Activated CD8-positive, alpha-beta memory T cell treated with anti-CD3 and anti-CD28 coated beads, Interleukin-2, amount 10 ng/mL, durations not matched to agents 7 days and 5 days (primary cell): ENCODE data around the gene PCCA. TPM values are rescaled to one million over a fixed set of nuclear protein-coding genes. Genes with fewer than 3 reads are reported as not detected.

Experiments
- ATAC-seq: fragments of 150-1000 bp; cut with Tn5 transposase; one replicate; pipeline ENCODE4 v1.10.0; 2021; ENCODE audit warnings: moderate library complexity
- CTCF ChIA-PET: fragments of 350-600 bp; sonication (Branson Sonifier 250); formaldehyde crosslinking; loops from one replicate; lab custom pipeline; 2021; ENCODE audit warnings: antibody characterized with exemption; lab: Charles Lee
- DNase-seq: peaks from one replicate; pipeline ENCODE4 v3.0.0-alpha.2; 2020
- H3K27ac Mint-ChIP-seq: one replicate; pipeline ENCODE4 v1.8.0; 2021; ENCODE audit warnings: mild to moderate bottlenecking, mixed read lengths
- H3K27me3 Mint-ChIP-seq: one replicate; pipeline ENCODE4 v1.8.0; 2021; ENCODE audit warnings: mixed read lengths
- H3K36me3 Mint-ChIP-seq: one replicate; pipeline ENCODE4 v1.8.0; 2021; ENCODE audit warnings: mild to moderate bottlenecking, mixed read lengths
- H3K4me1 Mint-ChIP-seq: one replicate; pipeline ENCODE4 v1.8.0; 2021; ENCODE audit warnings: mixed read lengths
- H3K4me3 Mint-ChIP-seq: one replicate; pipeline ENCODE4 v1.8.0; 2021; ENCODE audit warnings: mild to moderate bottlenecking, moderate library complexity, mixed read lengths
- H3K9me3 Mint-ChIP-seq: one replicate; pipeline ENCODE4 v1.8.0; 2022; ENCODE audit warnings: low read depth, mixed read lengths
- total RNA-seq, 2 experiments: library from RNA; stranded (reverse); gene quantifications; one replicate each; pipeline ENCODE4 v1.2.3, GENCODE V29; 2021

Gene PCCA
- total RNA-seq, 2 experiments from 2014 or later: 14.1 to 17.9 TPM

GRCh38 chr13:100460266-100460665, 371.4 kb downstream of the PCCA start:
- no peak overlapping the region for H3K27ac Mint-ChIP-seq
- peaks cover 7% of the 10 kb centered on the region for H3K36me3 Mint-ChIP-seq
- CTCF ChIA-PET: interaction anchor here (2.4 kb wide), 1 partner anchor 54 kb away, joined by 6 read pairs; no protein-coding TSS in a partner anchor
- H3K4me3 Mint-ChIP-seq: no peak overlapping the region
- H3K4me1 Mint-ChIP-seq: peaks cover 4% of the 10 kb centered on the region
- DNase-seq (no peak), ATAC-seq (no peak)
- no peaks in the 10 kb centered on the region for H3K27me3 Mint-ChIP-seq
- no peaks in the 10 kb centered on the region for H3K9me3 Mint-ChIP-seq

GRCh38 chr13:100460791-100461190, 371.9 kb downstream of the PCCA start:
- H3K36me3 Mint-ChIP-seq: peaks cover 6% of the 10 kb centered on the region
- no peak overlapping the region for H3K4me3 Mint-ChIP-seq
- no peak for DNase-seq
- no peak overlapping the region for H3K27ac Mint-ChIP-seq
- H3K9me3 Mint-ChIP-seq: no peaks in the 10 kb centered on the region
- ATAC-seq: no peak
- CTCF ChIA-PET: interaction anchor here (2.4 kb wide), 1 partner anchor 54 kb away, joined by 6 read pairs; no protein-coding TSS in a partner anchor
- H3K27me3 Mint-ChIP-seq: no peaks in the 10 kb centered on the region
- H3K4me1 Mint-ChIP-seq: peaks cover 2% of the 10 kb centered on the region

GRCh38 chr13:100461309-100462030, 372.6 kb downstream of the PCCA start:
- ATAC-seq: no peak
- CTCF ChIA-PET: interaction anchor here (2.4 kb wide), 1 partner anchor 53 kb away, joined by 6 read pairs; no protein-coding TSS in a partner anchor
- H3K27ac Mint-ChIP-seq: no peak overlapping the region
- H3K4me3 Mint-ChIP-seq: no peak overlapping the region
- H3K27me3 Mint-ChIP-seq: no peaks in the 10 kb centered on the region
- peaks cover 2% of the 10 kb centered on the region for H3K4me1 Mint-ChIP-seq
- DNase-seq: no peak
- peaks cover 4% of the 10 kb centered on the region for H3K36me3 Mint-ChIP-seq
- H3K9me3 Mint-ChIP-seq: no peaks in the 10 kb centered on the region

GRCh38 chr13:100464006-100464405, 375.1 kb downstream of the PCCA start:
- no peak overlapping the region for H3K27ac Mint-ChIP-seq

GRCh38 chr13:100465558-100465957, 376.7 kb downstream of the PCCA start:
- H3K36me3 Mint-ChIP-seq: peaks cover 10% of the 10 kb centered on the region
- CTCF ChIA-PET: no interaction called here
- no peaks in the 10 kb centered on the region for H3K9me3 Mint-ChIP-seq
- H3K27ac Mint-ChIP-seq: no peak overlapping the region
- no peaks in the 10 kb centered on the region for H3K27me3 Mint-ChIP-seq
- H3K4me1 Mint-ChIP-seq: peaks cover 10% of the 10 kb centered on the region
- DNase-seq: no peak
- no peak for ATAC-seq
- H3K4me3 Mint-ChIP-seq: no peak overlapping the region

More at GRCh38 chr13:100464006-100464405, 375.1 kb downstream of the PCCA start:
- H3K4me1 Mint-ChIP-seq: peaks cover 2% of the 10 kb centered on the region
- CTCF ChIA-PET: no interaction called here
- DNase-seq (no peak), ATAC-seq (no peak)
- peaks cover 7% of the 10 kb centered on the region for H3K36me3 Mint-ChIP-seq
- no peaks in the 10 kb centered on the region for H3K9me3 Mint-ChIP-seq
- no peaks in the 10 kb centered on the region for H3K27me3 Mint-ChIP-seq
- H3K4me3 Mint-ChIP-seq: no peak overlapping the region

- DNase-seq (no peak), ATAC-seq (peak; percentile 64)
- CTCF ChIA-PET: interaction anchor here (1.3 kb wide), 1 partner anchor 44 kb away, joined by 3 read pairs; no protein-coding TSS in a partner anchor
- H3K9me3 Mint-ChIP-seq: no peaks in the 10 kb centered on the region
- H3K4me3 Mint-ChIP-seq: no peak overlapping the region
- peaks cover 10% of the 10 kb centered on the region for H3K36me3 Mint-ChIP-seq
- H3K4me1 Mint-ChIP-seq: peaks cover 19% of the 10 kb centered on the region
- no peaks in the 10 kb centered on the region for H3K27me3 Mint-ChIP-seq
- H3K27ac Mint-ChIP-seq: peak overlapping the region; percentile 21
Measured at GRCh38 chr13:100470866-100471505, 382.1 kb downstream of the PCCA start.

GRCh38 chr13:100473087-100473486, 384.2 kb downstream of the PCCA start:
- H3K9me3 Mint-ChIP-seq: no peaks in the 10 kb centered on the region
- peaks cover 5% of the 10 kb centered on the region for H3K36me3 Mint-ChIP-seq
- no peak for DNase-seq
- CTCF ChIA-PET: interaction anchor here (0.6 kb wide), 1 partner anchor 42 kb away, joined by 3 read pairs; no protein-coding TSS in a partner anchor
- no peaks in the 10 kb centered on the region for H3K27me3 Mint-ChIP-seq
- no peak for ATAC-seq
- no peak overlapping the region for H3K27ac Mint-ChIP-seq
- H3K4me3 Mint-ChIP-seq: no peak overlapping the region
- peaks cover 19% of the 10 kb centered on the region for H3K4me1 Mint-ChIP-seq

- H3K4me3 Mint-ChIP-seq: no peak overlapping the region
- H3K36me3 Mint-ChIP-seq: peaks cover 5% of the 10 kb centered on the region
- ATAC-seq (no peak), DNase-seq (no peak)
- peaks cover 19% of the 10 kb centered on the region for H3K4me1 Mint-ChIP-seq
- H3K27ac Mint-ChIP-seq: no peak overlapping the region
- CTCF ChIA-PET: interaction anchor here (0.6 kb wide), 1 partner anchor 41 kb away, joined by 3 read pairs; no protein-coding TSS in a partner anchor
- no peaks in the 10 kb centered on the region for H3K27me3 Mint-ChIP-seq
- H3K9me3 Mint-ChIP-seq: no peaks in the 10 kb centered on the region
Measured at GRCh38 chr13:100473501-100474044, 384.7 kb downstream of the PCCA start.

- H3K4me1 Mint-ChIP-seq: peaks cover under 1% of the 10 kb centered on the region
- no peak overlapping the region for H3K4me3 Mint-ChIP-seq
- no peaks in the 10 kb centered on the region for H3K9me3 Mint-ChIP-seq
- no peak for ATAC-seq
- no peak overlapping the region for H3K27ac Mint-ChIP-seq
- H3K36me3 Mint-ChIP-seq: peaks cover under 1% of the 10 kb centered on the region
- CTCF ChIA-PET: no interaction called here
- DNase-seq: no peak
- H3K27me3 Mint-ChIP-seq: no peaks in the 10 kb centered on the region
Measured at GRCh38 chr13:100476963-100477362, 388.1 kb downstream of the PCCA start.

GRCh38 chr13:100478107-100478809, 389.4 kb downstream of the PCCA start:
- Mint-ChIP-seq H3K4me3 (no peak overlapping the region), H3K9me3 (no peaks in the 10 kb centered on the region), H3K36me3 (peaks cover 4% of the 10 kb centered on the region), H3K27ac (no peak overlapping the region), H3K4me1 (peaks cover 9% of the 10 kb centered on the region), H3K27me3 (no peaks in the 10 kb centered on the region)
- no peak for DNase-seq
- no peak for ATAC-seq
- CTCF ChIA-PET: no interaction called here

- Mint-ChIP-seq H3K4me3 (no peak overlapping the region), H3K9me3 (no peaks in the 10 kb centered on the region), H3K36me3 (peaks cover 5% of the 10 kb centered on the region), H3K27ac (no peak overlapping the region), H3K27me3 (no peaks in the 10 kb centered on the region), H3K4me1 (peaks cover 32% of the 10 kb centered on the region)
- DNase-seq: no peak
- ATAC-seq: no peak
- CTCF ChIA-PET: no interaction called here
Measured at GRCh38 chr13:100480676-100481075, 391.8 kb downstream of the PCCA start.

- CTCF ChIA-PET: no interaction called here
- DNase-seq: no peak
- no peaks in the 10 kb centered on the region for H3K27me3 Mint-ChIP-seq
- no peak for ATAC-seq
- peaks cover 38% of the 10 kb centered on the region for H3K4me1 Mint-ChIP-seq
- H3K36me3 Mint-ChIP-seq: peaks cover 5% of the 10 kb centered on the region
- no peaks in the 10 kb centered on the region for H3K9me3 Mint-ChIP-seq
- H3K27ac Mint-ChIP-seq: peak overlapping the region; percentile 83
- no peak overlapping the region for H3K4me3 Mint-ChIP-seq
Measured at GRCh38 chr13:100483139-100483538, 394.2 kb downstream of the PCCA start.

GRCh38 chr13:100483841-100484381, 395.0 kb downstream of the PCCA start:
- peak overlapping the region; percentile 84 for H3K27ac Mint-ChIP-seq
- H3K36me3 Mint-ChIP-seq: peaks cover 6% of the 10 kb centered on the region
- CTCF ChIA-PET: interaction anchor here (1.4 kb wide), 2 partner anchors 27 to 31 kb away, joined by 4 to 6 read pairs; no protein-coding TSS in a partner anchor
- peak overlapping the region; percentile 34 for H3K4me3 Mint-ChIP-seq
- no peaks in the 10 kb centered on the region for H3K9me3 Mint-ChIP-seq
- DNase-seq (peak; percentile 49), ATAC-seq (peak; percentile 37)
- peaks cover 38% of the 10 kb centered on the region for H3K4me1 Mint-ChIP-seq
- no peaks in the 10 kb centered on the region for H3K27me3 Mint-ChIP-seq
